ENCODE results near the gene HTT. TPM values are rescaled to one million over a fixed set of nuclear protein-coding genes. Genes with fewer than 3 reads are reported as not detected.

HTT gene
- total RNA-seq, 2 donors from 2014 or later: 56.3 to 89.5 TPM

DNA sequence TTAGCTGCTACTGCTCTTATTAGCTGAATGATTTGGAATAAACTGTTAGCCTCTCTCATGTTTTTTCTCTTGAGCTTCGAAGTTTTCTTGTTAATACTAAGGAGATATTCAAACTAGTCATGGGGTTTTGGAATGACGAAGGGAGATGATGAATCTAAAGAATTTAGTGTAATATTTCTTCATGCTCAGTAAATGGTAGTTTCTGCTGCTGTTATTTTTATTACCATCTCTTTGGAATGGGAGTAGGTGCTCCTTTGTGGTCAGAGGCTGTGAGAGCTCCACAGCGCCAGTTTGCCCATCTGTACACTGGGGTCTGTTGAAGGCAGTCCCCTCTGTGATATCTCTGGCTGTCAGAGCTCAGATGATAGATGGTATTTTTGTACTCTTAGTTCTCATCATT, 33.7 kb downstream of the HTT start:
- Histone ChIP-seq H3K4me1 (ENCODE audit: control insufficient read depth in 1 of 2, low read depth in 2 of 2) (peaks cover 4% of the 10 kb centered on the region in 2 donors), H3K27ac (no peak overlapping the region), H3K36me3 (peaks cover 11% of the 10 kb centered on the region), H3K9me3 (no peaks in the 10 kb centered on the region), H3K4me3 (no peak overlapping the region), H3K27me3 (replicated peaks; ENCODE audit: insufficient read depth) (no peaks in the 10 kb centered on the region)
- DNase-seq (ENCODE audit: low spot score): no peak
- no peak for ATAC-seq (ENCODE audit: insufficient number of reproducible peaks, low FRiP score, low read depth)
- TF ChIP-seq, protein P1, sequence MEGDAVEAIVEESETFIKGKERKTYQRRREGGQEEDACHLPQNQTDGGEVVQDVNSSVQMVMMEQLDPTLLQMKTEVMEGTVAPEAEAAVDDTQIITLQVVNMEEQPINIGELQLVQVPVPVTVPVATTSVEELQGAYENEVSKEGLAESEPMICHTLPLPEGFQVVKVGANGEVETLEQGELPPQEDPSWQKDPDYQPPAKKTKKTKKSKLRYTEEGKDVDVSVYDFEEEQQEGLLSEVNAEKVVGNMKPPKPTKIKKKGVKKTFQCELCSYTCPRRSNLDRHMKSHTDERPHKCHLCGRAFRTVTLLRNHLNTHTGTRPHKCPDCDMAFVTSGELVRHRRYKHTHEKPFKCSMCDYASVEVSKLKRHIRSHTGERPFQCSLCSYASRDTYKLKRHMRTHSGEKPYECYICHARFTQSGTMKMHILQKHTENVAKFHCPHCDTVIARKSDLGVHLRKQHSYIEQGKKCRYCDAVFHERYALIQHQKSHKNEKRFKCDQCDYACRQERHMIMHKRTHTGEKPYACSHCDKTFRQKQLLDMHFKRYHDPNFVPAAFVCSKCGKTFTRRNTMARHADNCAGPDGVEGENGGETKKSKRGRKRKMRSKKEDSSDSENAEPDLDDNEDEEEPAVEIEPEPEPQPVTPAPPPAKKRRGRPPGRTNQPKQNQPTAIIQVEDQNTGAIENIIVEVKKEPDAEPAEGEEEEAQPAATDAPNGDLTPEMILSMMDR (IDR thresholded peaks at IDR 0.05): no peak

GRCh38 chr4:3111461-3111860, 37.0 kb downstream of the HTT start:
- ATAC-seq (ENCODE audit: insufficient number of reproducible peaks, low FRiP score, low read depth) (no peak), DNase-seq (ENCODE audit: low spot score) (no peak)
- Histone ChIP-seq H3K36me3 (peaks cover 24% of the 10 kb centered on the region), H3K4me3 (no peak overlapping the region), H3K27me3 (replicated peaks; ENCODE audit: insufficient read depth) (no peaks in the 10 kb centered on the region), H3K27ac (no peak overlapping the region), H3K9me3 (no peaks in the 10 kb centered on the region), H3K4me1 (ENCODE audit: control insufficient read depth in 1 of 2, low read depth in 2 of 2) (peaks cover under 1 to 4% of the 10 kb centered on the region in 2 donors)
- TF ChIP-seq, protein P1 (IDR thresholded peaks at IDR 0.05): no peak

DNA sequence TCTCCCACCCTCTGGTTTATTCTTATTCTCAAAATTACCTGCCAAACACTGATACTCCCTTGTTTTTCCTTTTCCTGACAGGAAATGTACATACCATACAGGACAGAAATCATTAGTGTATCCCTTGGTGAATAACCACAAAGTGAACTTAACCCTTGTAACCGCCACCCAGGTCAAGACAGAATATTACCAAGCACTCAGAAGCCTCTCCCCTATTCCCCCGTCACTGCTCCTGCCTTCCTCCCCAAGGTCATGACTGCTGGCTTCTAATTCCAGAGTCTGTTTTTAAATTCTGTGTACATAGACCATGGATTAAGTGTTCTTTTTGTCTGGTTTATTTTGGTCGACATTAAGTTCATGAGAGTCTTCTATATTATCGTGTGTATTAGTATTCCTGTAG, 37.7 kb downstream of the HTT start:
- TF ChIP-seq, protein P1 (IDR thresholded peaks at IDR 0.05): no peak
- H3K4me1 ChIP-seq (ENCODE audit: control insufficient read depth in 1 of 2, low read depth in 2 of 2): no peaks in the 10 kb centered on the region
- DNase-seq (ENCODE audit: low spot score) (no peak), ATAC-seq (ENCODE audit: insufficient number of reproducible peaks, low FRiP score, low read depth) (no peak)
- H3K27ac ChIP-seq: no peak overlapping the region
- H3K27me3 ChIP-seq (replicated peaks; ENCODE audit: insufficient read depth): no peaks in the 10 kb centered on the region
- no peaks in the 10 kb centered on the region for H3K9me3 ChIP-seq
- no peak overlapping the region for H3K4me3 ChIP-seq
- H3K36me3 ChIP-seq: peaks cover 31% of the 10 kb centered on the region

GRCh38 chr4:3112609-3113469, 38.4 kb downstream of the HTT start:
- no peak for DNase-seq (ENCODE audit: low spot score)
- Histone ChIP-seq H3K4me1 (ENCODE audit: control insufficient read depth in 1 of 2, low read depth in 2 of 2) (no peaks in the 10 kb centered on the region), H3K9me3 (no peaks in the 10 kb centered on the region), H3K27ac (no peak overlapping the region), H3K27me3 (replicated peaks; ENCODE audit: insufficient read depth) (no peaks in the 10 kb centered on the region), H3K36me3 (peaks cover 31% of the 10 kb centered on the region), H3K4me3 (no peak overlapping the region)
- TF ChIP-seq, protein P1 (IDR thresholded peaks at IDR 0.05): no peak
- no peak for ATAC-seq (ENCODE audit: insufficient number of reproducible peaks, low FRiP score, low read depth)

GRCh38 chr4:3114377-3114776, 39.9 kb downstream of the HTT start:
- H3K27ac ChIP-seq: no peak overlapping the region
- ATAC-seq (ENCODE audit: insufficient number of reproducible peaks, low FRiP score, low read depth) (no peak), DNase-seq (ENCODE audit: low spot score) (no peak)
- H3K9me3 ChIP-seq: no peaks in the 10 kb centered on the region
- H3K36me3 ChIP-seq: peaks cover 31% of the 10 kb centered on the region
- no peaks in the 10 kb centered on the region for H3K27me3 ChIP-seq (replicated peaks; ENCODE audit: insufficient read depth)
- no peak overlapping the region for H3K4me3 ChIP-seq
- TF ChIP-seq, protein P1 (IDR thresholded peaks at IDR 0.05): no peak
- no peaks in the 10 kb centered on the region for H3K4me1 ChIP-seq (ENCODE audit: control insufficient read depth in 1 of 2, low read depth in 2 of 2)

Measured in thoracic aorta (tissue), 2 donors.